ENCODE results near the gene GFPT2. TPM values are rescaled to one million over a fixed set of nuclear protein-coding genes. Genes with fewer than 3 reads are reported as not detected.

The GFPT2 gene
- total RNA-seq, 2 experiments from 2014 or later, result not detected

GRCh38 chr5:180296771-180297170 lies 56.4 kb downstream of the GFPT2 start:
- BruUV-seq (replicated peaks), result no TSS peak
- Histone ChIP-seq H3K9me3 (ENCODE audit: low read length) (no peaks in the 10 kb centered on the region), H3K4me2 (ENCODE audit: low read length) (no peak overlapping the region), H3K4me1 (ENCODE audit: insufficient read depth, low read length, poor library complexity, severe bottlenecking) (peaks cover 22% of the 10 kb centered on the region), H3K27ac (ENCODE audit: low read depth, low read length, poor library complexity, severe bottlenecking) (no peak overlapping the region), H3K9me2 (ENCODE audit: insufficient read depth, low read length) (no peaks in the 10 kb centered on the region), H3K79me2 (ENCODE audit: insufficient read depth, low read depth, low read length) (0 out of 2 replicates have a peak, but pooled peaks cover 4% of the 10 kb centered on the region), H4K20me1 (ENCODE audit: insufficient read depth, low read length) (0 out of 2 replicates have a peak, but pooled peaks cover 3% of the 10 kb centered on the region), H3K36me3 (ENCODE audit: insufficient read depth, low read length) (peaks cover 8% of the 10 kb centered on the region; the same call in 1 of the 2 replicates), H3K4me3 (ENCODE audit: low read depth, low read length, poor library complexity, severe bottlenecking) (no peak overlapping the region), H2AFZ (ENCODE audit: low read length) (no peak overlapping the region)
- ChIA-PET POLR2A (no interaction called here), CTCF (ENCODE audit: unreplicated experiment) (no interaction called here)
- intact Hi-C loops (cut with micrococcal nuclease; ENCODE audit: unreplicated experiment), result no loop called here
- DNase-seq (ENCODE audit: low spot score), result peak; percentile 49
- TF ChIP-seq CTCF (conservative IDR thresholded peaks at IDR 0.05; ENCODE audit: low read length), result peak; percentile 42; the same call in 1 of the 2 replicates
- no peak for TF ChIP-seq EZH2phosphoT487 (IDR thresholded peaks at IDR 0.05; ENCODE audit: borderline replicate concordance, low read depth, low read length)

- POLR2A ChIA-PET, result interaction anchor here (0.6 kb wide), 1 partner anchor 26 kb away, joined by 7 read pairs; no protein-coding TSS in a partner anchor
- H3K4me1 ChIP-seq (ENCODE audit: insufficient read depth, low read length, poor library complexity, severe bottlenecking), result peaks cover 31% of the 10 kb centered on the region
- H3K27ac ChIP-seq (ENCODE audit: low read depth, low read length, poor library complexity, severe bottlenecking), result peak overlapping the region; percentile 39
- H2AFZ ChIP-seq (ENCODE audit: low read length), result no peak overlapping the region
- H3K36me3 ChIP-seq (ENCODE audit: insufficient read depth, low read length), result peaks cover 8% of the 10 kb centered on the region; the same call in 1 of the 2 replicates
- no peak overlapping the region for H3K4me3 ChIP-seq (ENCODE audit: low read depth, low read length, poor library complexity, severe bottlenecking)
- no peak for DNase-seq (ENCODE audit: low spot score)
- intact Hi-C loops (cut with micrococcal nuclease; ENCODE audit: unreplicated experiment), result loop anchor here (5.0 kb wide), 1 partner anchor 388 kb away; the partner anchor contains the start of gene TBC1D9B
- no TSS peak for BruUV-seq (replicated peaks)
- TF ChIP-seq CTCF (conservative IDR thresholded peaks at IDR 0.05; ENCODE audit: low read length) (no peak), EZH2phosphoT487 (IDR thresholded peaks at IDR 0.05; ENCODE audit: borderline replicate concordance, low read depth, low read length) (no peak)
- no peaks in the 10 kb centered on the region for H3K9me2 ChIP-seq (ENCODE audit: insufficient read depth, low read length)
- H3K9me3 ChIP-seq (ENCODE audit: low read length), result no peaks in the 10 kb centered on the region
- H4K20me1 ChIP-seq (ENCODE audit: insufficient read depth, low read length), result peaks cover 14% of the 10 kb centered on the region; the same call in 1 of the 2 replicates
- H3K79me2 ChIP-seq (ENCODE audit: insufficient read depth, low read depth, low read length), result peaks cover 15% of the 10 kb centered on the region
- CTCF ChIA-PET (ENCODE audit: unreplicated experiment), result no interaction called here
- H3K4me2 ChIP-seq (ENCODE audit: low read length), result peak overlapping the region; percentile 22; the same call in 1 of the 2 replicates
These were observed 58.1 kb downstream of the GFPT2 start for GRCh38 chr5:180294913-180295555.

- Histone ChIP-seq H3K9me2 (ENCODE audit: insufficient read depth, low read length) (no peaks in the 10 kb centered on the region), H3K27ac (ENCODE audit: low read depth, low read length, poor library complexity, severe bottlenecking) (peak overlapping the region; percentile 39), H4K20me1 (ENCODE audit: insufficient read depth, low read length) (peaks cover 16% of the 10 kb centered on the region; the same call in 1 of the 2 replicates), H3K4me2 (ENCODE audit: low read length) (peak overlapping the region; percentile 22; the same call in 1 of the 2 replicates), H3K9me3 (ENCODE audit: low read length) (no peaks in the 10 kb centered on the region), H3K36me3 (ENCODE audit: insufficient read depth, low read length) (peaks cover 8% of the 10 kb centered on the region; the same call in 1 of the 2 replicates), H3K4me1 (ENCODE audit: insufficient read depth, low read length, poor library complexity, severe bottlenecking) (peaks cover 33% of the 10 kb centered on the region), H2AFZ (ENCODE audit: low read length) (no peak overlapping the region), H3K4me3 (ENCODE audit: low read depth, low read length, poor library complexity, severe bottlenecking) (no peak overlapping the region), H3K79me2 (ENCODE audit: insufficient read depth, low read depth, low read length) (peaks cover 21% of the 10 kb centered on the region)
- ChIA-PET POLR2A (no interaction called here), CTCF (ENCODE audit: unreplicated experiment) (interaction anchor here (1.8 kb wide), 1 partner anchor 21 kb away, joined by 7 read pairs; no protein-coding TSS in a partner anchor)
- DNase-seq (ENCODE audit: low spot score), result peak; percentile 49
- BruUV-seq (replicated peaks), result TSS peak; percentile 74
- TF ChIP-seq CTCF (conservative IDR thresholded peaks at IDR 0.05; ENCODE audit: low read length) (no peak), EZH2phosphoT487 (IDR thresholded peaks at IDR 0.05; ENCODE audit: borderline replicate concordance, low read depth, low read length) (no peak)
- intact Hi-C loops (cut with micrococcal nuclease; ENCODE audit: unreplicated experiment), result loop anchor here (5.0 kb wide), 1 partner anchor 387 kb away; the partner anchor contains the start of gene TBC1D9B
These were observed 58.7 kb downstream of the GFPT2 start for GRCh38 chr5:180294411-180294810.
